ENCODE data around the gene HSPA4L.

The HSPA4L gene

DNA sequence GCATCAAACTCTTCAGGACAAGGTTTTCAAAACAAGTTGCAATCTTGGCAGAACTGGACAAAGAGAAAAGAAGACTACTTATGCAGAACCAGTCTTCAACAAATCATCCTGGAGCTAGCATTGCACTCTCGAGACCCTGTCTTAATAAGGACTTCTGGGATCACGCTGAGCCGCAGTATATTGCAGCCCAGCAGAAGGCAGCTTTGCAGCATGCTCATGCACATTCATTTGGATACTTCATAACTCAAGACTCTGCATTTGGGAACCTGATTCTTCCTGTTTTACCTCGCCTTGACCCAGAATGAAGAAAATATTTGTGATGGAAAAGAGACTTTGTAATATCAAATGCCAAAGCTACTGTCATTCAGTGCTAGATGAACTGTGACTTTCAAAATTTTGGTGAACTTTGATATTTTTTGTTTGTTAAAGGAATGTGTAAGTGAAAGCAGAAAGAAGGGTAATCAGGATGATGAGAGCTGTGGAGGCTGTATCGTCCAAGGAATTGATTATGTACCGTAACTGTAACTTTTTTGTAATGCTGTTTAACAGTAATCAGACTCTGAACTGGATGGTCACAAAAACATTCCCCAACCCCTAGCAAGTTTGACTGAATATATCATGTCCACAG is 27.2 kb downstream of the HSPA4L start:
- no peak for DNase-seq (ENCODE audit: extremely low read depth, low read depth)
- TF ChIP-seq CTCF (IDR thresholded peaks at IDR 0.05; ENCODE audit: low read depth, low read length, missing control alignments): no peak
- H3K4me3 ChIP-seq (replicated peaks; ENCODE audit: low read depth, low read length): no peak overlapping the region

GRCh38 chr4:127810551-127810950 is 28.4 kb downstream of the HSPA4L start:
- DNase-seq (ENCODE audit: extremely low read depth, low read depth): no peak
- TF ChIP-seq CTCF (IDR thresholded peaks at IDR 0.05; ENCODE audit: low read depth, low read length, missing control alignments): no peak
- no peak overlapping the region for H3K4me3 ChIP-seq (replicated peaks; ENCODE audit: low read depth, low read length)

DNA sequence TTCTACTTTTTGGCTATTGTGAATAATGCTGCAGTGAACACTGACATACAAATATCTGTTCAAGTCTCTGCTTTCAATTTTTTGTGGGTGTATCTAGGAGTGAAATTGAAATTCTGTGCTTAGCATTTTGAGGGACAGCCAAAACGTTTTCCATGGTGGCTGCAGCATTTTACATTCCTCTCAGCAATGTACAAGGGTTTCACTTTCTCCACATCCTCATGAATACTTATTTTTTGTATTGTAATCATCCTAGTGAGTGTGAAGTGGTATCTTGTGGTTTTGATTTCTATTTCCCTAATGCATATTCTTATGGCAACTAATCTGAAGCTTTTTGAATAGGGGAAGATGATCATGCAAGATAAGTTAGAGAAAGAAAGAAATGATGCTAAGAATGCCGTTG is 40.3 kb downstream of the HSPA4L start:
- no peak for DNase-seq (ENCODE audit: extremely low read depth, low read depth)
- no peak for TF ChIP-seq CTCF (IDR thresholded peaks at IDR 0.05; ENCODE audit: low read depth, low read length, missing control alignments)
- no peak overlapping the region for H3K4me3 ChIP-seq (replicated peaks; ENCODE audit: low read depth, low read length)

GRCh38 chr4:127828121-127828520 is 46.0 kb downstream of the HSPA4L start:
- no peak for TF ChIP-seq CTCF (IDR thresholded peaks at IDR 0.05; ENCODE audit: low read depth, low read length, missing control alignments)

GRCh38 chr4:127829014-127829413 is 46.9 kb downstream of the HSPA4L start:
- H3K4me3 ChIP-seq (replicated peaks; ENCODE audit: low read depth, low read length): no peak overlapping the region
- no peak for TF ChIP-seq CTCF (IDR thresholded peaks at IDR 0.05; ENCODE audit: low read depth, low read length, missing control alignments)
- DNase-seq (ENCODE audit: extremely low read depth, low read depth): no peak

More at GRCh38 chr4:127828121-127828520, 46.0 kb downstream of the HSPA4L start:
- no peak for DNase-seq (ENCODE audit: extremely low read depth, low read depth)
- no peak overlapping the region for H3K4me3 ChIP-seq (replicated peaks; ENCODE audit: low read depth, low read length)

- no peak for DNase-seq (ENCODE audit: extremely low read depth, low read depth)
- TF ChIP-seq CTCF (IDR thresholded peaks at IDR 0.05; ENCODE audit: low read depth, low read length, missing control alignments): no peak
- H3K4me3 ChIP-seq (replicated peaks; ENCODE audit: low read depth, low read length): no peak overlapping the region
Observed at GRCh38 chr4:127832585-127832984, 50.5 kb downstream of the HSPA4L start.
